22Rv1 (cell line): ENCODE results near the gene TBC1D1.

Experiments
- H3K27ac ChIP-seq: fragments of 450-650 bp; 2 replicates; pipeline ENCODE4 v1.5.1; 2017
- CTCF ChIP-seq: fragments of 450-650 bp; IDR thresholded peaks from 2 replicates; pipeline ENCODE4 v1.5.1; 2017; ENCODE audit warnings: mild to moderate bottlenecking
- ZFX ChIP-seq: fragments of 450-650 bp; IDR thresholded peaks from 2 replicates; pipeline ENCODE4 v1.6.1; 2017; ENCODE audit warnings: antibody characterized with exemption, borderline replicate concordance

The TBC1D1 gene

GRCh38 chr4:38055566-38055965 is 164.7 kb downstream of the TBC1D1 start:
- no peak overlapping the region for H3K27ac ChIP-seq

GRCh38 chr4:38056011-38056685 is 165.3 kb downstream of the TBC1D1 start:
- no peak for TF ChIP-seq ZFX
- no peak for TF ChIP-seq CTCF
- no peak overlapping the region for H3K27ac ChIP-seq

More at GRCh38 chr4:38055566-38055965, 164.7 kb downstream of the TBC1D1 start:
- TF ChIP-seq ZFX (no peak), CTCF (no peak)

GRCh38 chr4:38058151-38058550 is 167.3 kb downstream of the TBC1D1 start:
- H3K27ac ChIP-seq: no peak overlapping the region
- no peak for TF ChIP-seq CTCF
- TF ChIP-seq ZFX: no peak

GRCh38 chr4:38060829-38061431 is 170.0 kb downstream of the TBC1D1 start:
- TF ChIP-seq ZFX (no peak), CTCF (no peak)
- H3K27ac ChIP-seq: no peak overlapping the region

GRCh38 chr4:38062088-38062775 is 171.3 kb downstream of the TBC1D1 start:
- TF ChIP-seq ZFX: no peak
- peak; percentile 92 for TF ChIP-seq CTCF
- H3K27ac ChIP-seq: no peak overlapping the region

- TF ChIP-seq CTCF: no peak
- no peak for TF ChIP-seq ZFX
- H3K27ac ChIP-seq: no peak overlapping the region
Observed at GRCh38 chr4:38062776-38063097, 171.9 kb downstream of the TBC1D1 start.

- TF ChIP-seq CTCF: no peak
- TF ChIP-seq ZFX: no peak
- H3K27ac ChIP-seq: no peak overlapping the region
Observed at GRCh38 chr4:38065176-38065575, 174.3 kb downstream of the TBC1D1 start.
